ENCODE data around the gene SUPT20HL1.

DNA sequence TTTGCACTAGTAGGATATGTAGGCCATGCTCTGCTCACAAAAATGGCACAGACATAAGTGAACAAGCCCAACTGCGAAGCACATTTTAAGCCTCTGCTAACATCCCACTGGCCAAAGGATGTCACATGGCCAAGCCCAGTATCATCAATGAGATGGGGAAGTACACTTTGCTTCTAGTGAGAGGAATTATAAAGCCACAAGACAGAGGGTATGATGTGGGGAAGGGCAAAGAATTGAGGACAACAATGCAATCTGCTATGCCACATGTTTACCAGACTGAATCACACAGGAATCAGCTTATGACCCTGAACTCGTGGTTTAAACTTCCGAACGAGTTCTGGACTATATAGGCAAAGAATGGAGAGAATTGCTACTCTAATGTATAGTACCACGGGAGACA lies 39.1 kb downstream of the SUPT20HL1 start:
- TF ChIP-seq, protein P1, sequence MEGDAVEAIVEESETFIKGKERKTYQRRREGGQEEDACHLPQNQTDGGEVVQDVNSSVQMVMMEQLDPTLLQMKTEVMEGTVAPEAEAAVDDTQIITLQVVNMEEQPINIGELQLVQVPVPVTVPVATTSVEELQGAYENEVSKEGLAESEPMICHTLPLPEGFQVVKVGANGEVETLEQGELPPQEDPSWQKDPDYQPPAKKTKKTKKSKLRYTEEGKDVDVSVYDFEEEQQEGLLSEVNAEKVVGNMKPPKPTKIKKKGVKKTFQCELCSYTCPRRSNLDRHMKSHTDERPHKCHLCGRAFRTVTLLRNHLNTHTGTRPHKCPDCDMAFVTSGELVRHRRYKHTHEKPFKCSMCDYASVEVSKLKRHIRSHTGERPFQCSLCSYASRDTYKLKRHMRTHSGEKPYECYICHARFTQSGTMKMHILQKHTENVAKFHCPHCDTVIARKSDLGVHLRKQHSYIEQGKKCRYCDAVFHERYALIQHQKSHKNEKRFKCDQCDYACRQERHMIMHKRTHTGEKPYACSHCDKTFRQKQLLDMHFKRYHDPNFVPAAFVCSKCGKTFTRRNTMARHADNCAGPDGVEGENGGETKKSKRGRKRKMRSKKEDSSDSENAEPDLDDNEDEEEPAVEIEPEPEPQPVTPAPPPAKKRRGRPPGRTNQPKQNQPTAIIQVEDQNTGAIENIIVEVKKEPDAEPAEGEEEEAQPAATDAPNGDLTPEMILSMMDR (IDR thresholded peaks at IDR 0.05), result no peak
- TF ChIP-seq POLR2A (IDR thresholded peaks at IDR 0.05), result no peak

Data from Peyer's patch (tissue), 4 donors.